HEK293 (cell line): ENCODE data around the gene PSD2.
A peak's percentile ranks its signal among the peaks of the same experiment; 100 is the strongest.

Experiments
- CTCF ChIA-PET: fragments of 350-600 bp; formaldehyde crosslinking; extraction: SDS; loops from one replicate; lab custom pipeline; 2021; ENCODE audit warnings: antibody characterized with exemption; lab: Yijun Ruan, JAX
- POLR2A ChIA-PET: fragments of 300-600 bp; formaldehyde crosslinking; extraction: SDS; loops from one replicate; lab custom pipeline; 2020; ENCODE audit warnings: antibody characterized with exemption, inconsistent platforms; lab: Yijun Ruan, JAX
- H3K27ac ChIP-seq: fragments of 200-500 bp; sonication (Bioruptor generic); 2 replicates; pipeline ENCODE4 v1.5.1; 2014; ENCODE audit warnings: low read depth, low read length, control low read depth, inconsistent platforms; ENCODE audit errors: extremely low read depth
- H3K36me3 ChIP-seq, 2 experiments: fragments of 200-500 bp in 1 of 2; sonication (Bioruptor generic) in 1 of 2; 1 replicate in 1 of 2; 2 replicates in 1 of 2; pipeline ENCODE4 v1.5.1; 2014 to 2017; ENCODE audit warnings: inconsistent platforms in 2 of 2, low read length in 2 of 2; ENCODE audit not compliant: control insufficient read depth in 2 of 2, insufficient read depth in 1 of 2
- H3K4me1 ChIP-seq: fragments of 200-500 bp; sonication (Bioruptor generic); 2 replicates; pipeline ENCODE4 v1.5.1; 2014; ENCODE audit warnings: mild to moderate bottlenecking, low read length, inconsistent platforms; ENCODE audit not compliant: control insufficient read depth, insufficient read depth
- H3K4me3 ChIP-seq: 2 replicates; pipeline ENCODE4 v1.5.1; 2011; ENCODE audit warnings: low read depth, mild to moderate bottlenecking, control low read depth, low read length, moderate library complexity
- H3K9me3 ChIP-seq: fragments of 200-500 bp; sonication (Bioruptor generic); 2 replicates; pipeline ENCODE4 v1.5.1; 2014; ENCODE audit warnings: low read depth, low read length, inconsistent platforms; ENCODE audit not compliant: control insufficient read depth, insufficient read depth
- GLIS1 ChIP-seq: fragments of 450-650 bp; formaldehyde crosslinking; IDR thresholded peaks from 2 replicates; pipeline ENCODE4 v1.5.1; 2016; ENCODE audit warnings: missing biosample characterization, missing genetic modification characterization
- GLIS2 ChIP-seq: fragments of 450-650 bp; formaldehyde crosslinking; IDR thresholded peaks from 2 replicates; pipeline ENCODE4 v1.5.1; 2016; ENCODE audit warnings: missing biosample characterization, missing genetic modification characterization
- KLF9 ChIP-seq: fragments of 450-650 bp; formaldehyde crosslinking; IDR thresholded peaks from 2 replicates; pipeline ENCODE4 v1.5.1; 2016; ENCODE audit warnings: missing biosample characterization, missing genetic modification characterization, low read depth
- MYNN ChIP-seq: fragments of 450-650 bp; formaldehyde crosslinking; IDR thresholded peaks from 2 replicates; pipeline ENCODE4 v1.5.1; 2016; ENCODE audit warnings: missing biosample characterization, missing genetic modification characterization, borderline replicate concordance
- ZBTB1 ChIP-seq: fragments of 450-650 bp; formaldehyde crosslinking; IDR thresholded peaks from 2 replicates; pipeline ENCODE4 v1.5.1; 2016; ENCODE audit warnings: missing biosample characterization, missing genetic modification characterization
- ZEB2 ChIP-seq: fragments of 450-650 bp; formaldehyde crosslinking; IDR thresholded peaks from 2 replicates; pipeline ENCODE4 v1.5.1; 2016; ENCODE audit warnings: missing biosample characterization, missing genetic modification characterization
- ZNF132 ChIP-seq: fragments of 450-650 bp; formaldehyde crosslinking; IDR thresholded peaks from 2 replicates; pipeline ENCODE4 v1.5.1; 2017; ENCODE audit warnings: missing biosample characterization, missing genetic modification characterization, borderline replicate concordance
- ZNF133 ChIP-seq: fragments of 450-650 bp; formaldehyde crosslinking; IDR thresholded peaks from 2 replicates; pipeline ENCODE4 v1.5.1; 2016; ENCODE audit warnings: missing biosample characterization, missing genetic modification characterization
- ZNF2 ChIP-seq: fragments of 450-650 bp; formaldehyde crosslinking; IDR thresholded peaks from 2 replicates; pipeline ENCODE4 v1.5.1; 2016; ENCODE audit warnings: missing biosample characterization, missing genetic modification characterization
- ZNF202 ChIP-seq: fragments of 450-650 bp; formaldehyde crosslinking; IDR thresholded peaks from 2 replicates; pipeline ENCODE4 v1.5.1; 2016; ENCODE audit warnings: missing biosample characterization, missing genetic modification characterization, borderline replicate concordance
- ZNF280C ChIP-seq: fragments of 450-650 bp; formaldehyde crosslinking; IDR thresholded peaks from 2 replicates; pipeline ENCODE4 v1.5.1; 2016; ENCODE audit warnings: missing biosample characterization, missing genetic modification characterization
- ZNF335 ChIP-seq: fragments of 450-650 bp; formaldehyde crosslinking; conservative IDR thresholded peaks from 2 replicates; pipeline ENCODE4 v1.5.1; 2016; ENCODE audit warnings: missing biosample characterization, missing genetic modification characterization
- ZNF521 ChIP-seq: fragments of 450-650 bp; formaldehyde crosslinking; IDR thresholded peaks from 2 replicates; pipeline ENCODE4 v1.5.1; 2017; ENCODE audit warnings: missing biosample characterization, mild to moderate bottlenecking, missing genetic modification characterization
- ZNF529 ChIP-seq: fragments of 450-650 bp; formaldehyde crosslinking; IDR thresholded peaks from 2 replicates; pipeline ENCODE4 v1.5.1; 2017; ENCODE audit warnings: missing genetic modification characterization, missing biosample characterization; ENCODE audit not compliant: insufficient replicate concordance
- ZNF777 ChIP-seq: fragments of 450-650 bp; formaldehyde crosslinking; IDR thresholded peaks from 2 replicates; pipeline ENCODE4 v1.5.1; 2017; ENCODE audit warnings: missing biosample characterization, missing genetic modification characterization, borderline replicate concordance
- ZNF791 ChIP-seq: fragments of 450-650 bp; formaldehyde crosslinking; IDR thresholded peaks from 2 replicates; pipeline ENCODE4 v1.5.1; 2016; ENCODE audit warnings: missing biosample characterization, missing genetic modification characterization
- TF ChIP-seq, protein P1 (sequence below): fragments of 450-650 bp; formaldehyde crosslinking; IDR thresholded peaks from 2 replicates; pipeline ENCODE4 v1.5.1; 2016; ENCODE audit warnings: missing biosample characterization, missing genetic modification characterization

Gene PSD2

GRCh38 chr5:139796061-139796806, 626 bp downstream of the PSD2 start:
- Histone ChIP-seq H3K27ac (no peak overlapping the region), H3K4me1 (no peaks in the 10 kb centered on the region)
- POLR2A ChIA-PET: no interaction called here

DNA sequence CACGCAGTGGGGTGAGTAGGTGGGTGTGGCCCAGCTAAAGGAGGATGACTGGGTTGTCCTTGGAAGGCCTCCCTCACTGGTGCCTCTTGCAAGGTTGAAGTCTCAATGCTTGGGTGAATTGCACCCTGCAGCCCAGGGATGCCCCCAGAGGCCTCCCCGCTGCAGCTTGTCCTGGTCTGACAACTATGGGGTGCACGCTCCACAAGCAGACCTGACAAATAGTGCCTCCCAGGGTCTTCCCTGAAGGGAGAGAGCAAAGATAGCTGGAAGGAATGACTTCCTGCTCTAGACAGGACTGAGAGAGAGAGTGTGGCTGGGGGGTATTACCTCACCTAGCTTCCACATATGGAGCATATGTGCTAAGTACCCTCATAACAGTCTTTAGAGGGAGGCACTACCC, 1.7 kb downstream of the PSD2 start:
- POLR2A ChIA-PET: no interaction called here
- no peak overlapping the region for H3K27ac ChIP-seq
- TF ChIP-seq ZBTB1 (tag by site-specific recombination) (no peak), ZNF521 (tag by site-specific recombination) (no peak), ZNF791 (tag by site-specific recombination) (no peak), GLIS1 (peak; percentile 95), ZNF529 (tag by site-specific recombination) (no peak), ZNF133 (no peak), ZEB2 (tag by site-specific recombination) (no peak), ZNF202 (tag by site-specific recombination) (no peak), MYNN (no peak), ZNF777 (tag by site-specific recombination) (no peak), ZNF132 (tag by site-specific recombination) (no peak), ZNF2 (tag by site-specific recombination) (no peak), GLIS2 (tag by site-specific recombination) (peak; percentile 58), ZNF280C (no peak)
- TF ChIP-seq, all 188 proteins: peak for 2
- Histone ChIP-seq H3K4me1 (no peaks in the 10 kb centered on the region), H3K4me3 (no peak overlapping the region), H3K36me3 (no peaks in the 10 kb centered on the region), H3K9me3 (no peaks in the 10 kb centered on the region)
- CTCF ChIA-PET: interaction anchor here (2.3 to 4.9 kb wide), 2 partner anchors 10 to 171 kb away, joined by 16 to 43 read pairs; no protein-coding TSS in a partner anchor

More at GRCh38 chr5:139796061-139796806, 626 bp downstream of the PSD2 start:
- Histone ChIP-seq H3K9me3 (no peaks in the 10 kb centered on the region), H3K4me3 (no peak overlapping the region), H3K36me3 (no peaks in the 10 kb centered on the region)
- CTCF ChIA-PET: interaction anchor here (0.6 to 4.9 kb wide), 5 partner anchors 9 to 376 kb away, joined by 3 to 43 read pairs (median 6); no protein-coding TSS in a partner anchor
- peak; percentile 40; the same call in 1 of the 2 replicates for TF ChIP-seq GLIS2 (tag by site-specific recombination)
- peak; percentile 41; the same call in 1 of the 2 replicates for TF ChIP-seq KLF9 (tag by site-specific recombination)
- TF ChIP-seq, protein P1, sequence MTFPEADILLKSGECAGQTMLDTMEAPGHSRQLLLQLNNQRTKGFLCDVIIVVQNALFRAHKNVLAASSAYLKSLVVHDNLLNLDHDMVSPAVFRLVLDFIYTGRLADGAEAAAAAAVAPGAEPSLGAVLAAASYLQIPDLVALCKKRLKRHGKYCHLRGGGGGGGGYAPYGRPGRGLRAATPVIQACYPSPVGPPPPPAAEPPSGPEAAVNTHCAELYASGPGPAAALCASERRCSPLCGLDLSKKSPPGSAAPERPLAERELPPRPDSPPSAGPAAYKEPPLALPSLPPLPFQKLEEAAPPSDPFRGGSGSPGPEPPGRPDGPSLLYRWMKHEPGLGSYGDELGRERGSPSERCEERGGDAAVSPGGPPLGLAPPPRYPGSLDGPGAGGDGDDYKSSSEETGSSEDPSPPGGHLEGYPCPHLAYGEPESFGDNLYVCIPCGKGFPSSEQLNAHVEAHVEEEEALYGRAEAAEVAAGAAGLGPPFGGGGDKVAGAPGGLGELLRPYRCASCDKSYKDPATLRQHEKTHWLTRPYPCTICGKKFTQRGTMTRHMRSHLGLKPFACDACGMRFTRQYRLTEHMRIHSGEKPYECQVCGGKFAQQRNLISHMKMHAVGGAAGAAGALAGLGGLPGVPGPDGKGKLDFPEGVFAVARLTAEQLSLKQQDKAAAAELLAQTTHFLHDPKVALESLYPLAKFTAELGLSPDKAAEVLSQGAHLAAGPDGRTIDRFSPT (tag by site-specific recombination): no peak
- peak; percentile 81 for TF ChIP-seq ZNF335
